ENCODE measurements around the gene CCDC85B.

CCDC85B gene

GRCh38 chr11:65903068-65903481, 12.6 kb downstream of the CCDC85B start:
- Histone ChIP-seq H3K27ac (ENCODE audit: low read depth, low read length, severe bottlenecking) (peak overlapping the region; percentile 75), H3K4me3 (ENCODE audit: extremely low read depth, insufficient read depth, low read length, poor library complexity, severe bottlenecking) (no peak overlapping the region), H3K4me1 (ENCODE audit: control insufficient read depth, insufficient read depth, low read length, poor library complexity, severe bottlenecking) (peaks cover 34% of the 10 kb centered on the region), H3K9me3 (ENCODE audit: control insufficient read depth, low read length) (no peaks in the 10 kb centered on the region), H3K36me3 (ENCODE audit: control insufficient read depth, insufficient read depth, low read length) (peaks cover 4% of the 10 kb centered on the region)
- 0 to 8% methylated on average over 2 of the region's 5 CpGs for WGBS, 2 experiments (ENCODE audit: insufficient coverage in 2 of 2)

DNA sequence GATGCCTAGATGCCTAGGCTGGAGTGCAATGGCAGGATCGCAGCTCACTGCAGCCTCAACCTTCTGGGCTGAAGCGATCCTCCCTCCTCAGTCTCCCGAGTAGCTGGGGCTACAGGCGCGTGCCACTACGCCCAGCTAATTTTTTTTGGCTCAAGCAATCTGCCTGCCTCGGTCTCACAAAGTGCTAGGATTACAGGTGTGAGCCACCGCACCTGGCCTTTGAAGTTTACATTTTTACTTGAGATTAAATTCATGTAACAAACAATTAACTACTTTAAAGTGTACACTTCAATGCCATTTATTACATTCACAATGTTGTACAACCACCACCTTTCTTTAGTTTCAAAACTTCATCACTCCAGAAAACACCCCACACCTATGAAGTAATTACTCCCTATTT, 13.2 kb downstream of the CCDC85B start:
- H3K36me3 ChIP-seq (ENCODE audit: control insufficient read depth, insufficient read depth, low read length): no peaks in the 10 kb centered on the region
- 74 to 86% methylated on average over 8 of the region's 8 CpGs for whole genome bisulfite sequencing, 2 experiments (ENCODE audit: insufficient coverage in 2 of 2)
- peaks cover 31% of the 10 kb centered on the region for H3K4me1 ChIP-seq (ENCODE audit: control insufficient read depth, insufficient read depth, low read length, poor library complexity, severe bottlenecking)
- no peak overlapping the region for H3K4me3 ChIP-seq (ENCODE audit: extremely low read depth, insufficient read depth, low read length, poor library complexity, severe bottlenecking)
- peak overlapping the region; percentile 75 for H3K27ac ChIP-seq (ENCODE audit: low read depth, low read length, severe bottlenecking)
- no peaks in the 10 kb centered on the region for H3K9me3 ChIP-seq (ENCODE audit: control insufficient read depth, low read length)

DNA sequence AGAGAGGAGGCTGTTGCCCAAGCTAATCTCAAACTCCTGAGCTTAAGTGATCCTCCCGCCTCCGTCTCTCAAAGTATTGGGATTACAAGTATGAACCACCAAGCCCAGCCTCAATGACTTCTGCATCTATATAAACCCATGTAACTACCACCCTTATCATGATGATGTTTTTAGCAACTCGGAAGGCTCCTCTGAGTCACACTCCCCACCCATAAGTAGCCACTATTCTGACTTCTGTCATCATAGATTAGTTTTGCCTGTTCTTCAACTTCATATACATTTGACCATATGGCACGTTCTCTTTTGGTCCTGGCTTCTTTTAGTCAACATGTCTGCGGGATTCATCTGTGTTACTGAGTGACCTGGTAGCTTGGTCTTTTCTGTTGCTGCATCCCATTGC, 16.1 kb downstream of the CCDC85B start:
- Histone ChIP-seq H3K27ac (ENCODE audit: low read depth, low read length, severe bottlenecking) (no peak overlapping the region), H3K36me3 (ENCODE audit: control insufficient read depth, insufficient read depth, low read length) (no peaks in the 10 kb centered on the region), H3K4me3 (ENCODE audit: extremely low read depth, insufficient read depth, low read length, poor library complexity, severe bottlenecking) (no peak overlapping the region), H3K9me3 (ENCODE audit: control insufficient read depth, low read length) (no peaks in the 10 kb centered on the region), H3K4me1 (ENCODE audit: control insufficient read depth, insufficient read depth, low read length, poor library complexity, severe bottlenecking) (peaks cover 29% of the 10 kb centered on the region)
- 87 to 99% methylated on average over 5 of the region's 5 CpGs for WGBS, 2 experiments (ENCODE audit: insufficient coverage in 2 of 2)

GRCh38 chr11:65907878-65908277, 17.4 kb downstream of the CCDC85B start:
- 82 to 93% methylated on average over 5 to 6 of the region's 6 CpGs for WGBS, 2 experiments (ENCODE audit: insufficient coverage in 2 of 2)
- Histone ChIP-seq H3K27ac (ENCODE audit: low read depth, low read length, severe bottlenecking) (no peak overlapping the region), H3K4me1 (ENCODE audit: control insufficient read depth, insufficient read depth, low read length, poor library complexity, severe bottlenecking) (peaks cover 29% of the 10 kb centered on the region), H3K9me3 (ENCODE audit: control insufficient read depth, low read length) (no peaks in the 10 kb centered on the region), H3K4me3 (ENCODE audit: extremely low read depth, insufficient read depth, low read length, poor library complexity, severe bottlenecking) (no peak overlapping the region), H3K36me3 (ENCODE audit: control insufficient read depth, insufficient read depth, low read length) (no peaks in the 10 kb centered on the region)

DNA sequence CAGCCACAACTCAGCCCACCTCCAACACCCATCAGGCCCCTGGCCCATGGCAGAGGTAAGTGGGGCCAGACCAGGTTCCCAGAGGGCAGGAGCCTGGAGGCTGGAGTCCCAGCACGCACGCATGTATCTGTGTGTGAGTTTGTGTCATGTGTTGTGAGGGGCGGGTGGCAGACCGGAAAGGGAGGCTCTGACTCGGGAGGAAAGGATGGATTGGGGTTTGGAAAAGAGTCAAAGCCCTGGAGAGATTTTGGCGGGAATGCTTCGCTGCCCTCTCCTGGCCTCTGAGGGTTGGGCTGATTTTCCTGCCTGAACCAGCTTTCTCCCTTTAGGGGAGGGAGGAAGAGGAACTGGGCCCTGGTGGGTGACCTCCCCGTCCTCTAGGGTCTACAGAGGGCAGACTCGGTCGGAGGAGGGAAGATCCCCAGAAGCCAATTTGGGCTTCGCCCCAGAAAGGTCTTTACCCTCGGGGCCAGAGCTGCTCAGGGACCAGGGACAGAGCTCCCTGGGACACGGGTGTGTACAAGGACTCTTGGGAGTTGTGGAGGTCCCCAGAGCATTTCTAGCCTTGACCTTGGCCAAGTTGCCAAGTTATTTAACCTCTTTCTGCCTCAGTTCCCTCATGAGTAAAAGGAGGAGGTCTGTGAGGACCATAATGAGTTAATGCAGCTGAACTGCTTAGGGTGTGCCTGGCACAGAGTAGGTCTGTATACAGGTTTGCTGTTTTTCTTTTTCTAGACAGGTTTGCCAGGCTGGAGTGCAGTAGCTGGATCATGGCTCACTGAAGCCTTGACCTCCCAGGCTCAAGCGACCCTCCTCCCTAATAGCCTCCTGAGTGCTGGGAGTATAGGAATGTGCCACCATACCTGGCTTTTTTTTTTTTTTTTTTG, 21.5 kb downstream of the CCDC85B start:
- WGBS, 2 experiments (ENCODE audit: insufficient coverage in 2 of 2): 32 to 38% methylated on average over 12 of the region's 14 CpGs
- no peaks in the 10 kb centered on the region for H3K9me3 ChIP-seq (ENCODE audit: control insufficient read depth, low read length)
- no peak overlapping the region for H3K27ac ChIP-seq (ENCODE audit: low read depth, low read length, severe bottlenecking)
- no peak overlapping the region for H3K4me3 ChIP-seq (ENCODE audit: extremely low read depth, insufficient read depth, low read length, poor library complexity, severe bottlenecking)
- peaks cover 5% of the 10 kb centered on the region for H3K36me3 ChIP-seq (ENCODE audit: control insufficient read depth, insufficient read depth, low read length)
- peaks cover 48% of the 10 kb centered on the region for H3K4me1 ChIP-seq (ENCODE audit: control insufficient read depth, insufficient read depth, low read length, poor library complexity, severe bottlenecking)

GRCh38 chr11:65912845-65913244, 22.4 kb downstream of the CCDC85B start:
- Histone ChIP-seq H3K4me3 (ENCODE audit: extremely low read depth, insufficient read depth, low read length, poor library complexity, severe bottlenecking) (no peak overlapping the region), H3K36me3 (ENCODE audit: control insufficient read depth, insufficient read depth, low read length) (peaks cover 14% of the 10 kb centered on the region), H3K9me3 (ENCODE audit: control insufficient read depth, low read length) (no peaks in the 10 kb centered on the region), H3K4me1 (ENCODE audit: control insufficient read depth, insufficient read depth, low read length, poor library complexity, severe bottlenecking) (peaks cover 57% of the 10 kb centered on the region), H3K27ac (ENCODE audit: low read depth, low read length, severe bottlenecking) (peak overlapping the region; percentile 41)
- WGBS, 2 experiments (ENCODE audit: insufficient coverage in 2 of 2): 89 to 96% methylated on average over 3 of the region's 4 CpGs

- Histone ChIP-seq H3K4me3 (ENCODE audit: extremely low read depth, insufficient read depth, low read length, poor library complexity, severe bottlenecking) (no peak overlapping the region), H3K36me3 (ENCODE audit: control insufficient read depth, insufficient read depth, low read length) (peaks cover 15% of the 10 kb centered on the region), H3K4me1 (ENCODE audit: control insufficient read depth, insufficient read depth, low read length, poor library complexity, severe bottlenecking) (peaks cover 61% of the 10 kb centered on the region), H3K27ac (ENCODE audit: low read depth, low read length, severe bottlenecking) (peak overlapping the region; percentile 98), H3K9me3 (ENCODE audit: control insufficient read depth, low read length) (no peaks in the 10 kb centered on the region)
- 80 to 85% methylated on average over 8 of the region's 10 CpGs for WGBS, 2 experiments (ENCODE audit: insufficient coverage in 2 of 2)
Measured at GRCh38 chr11:65915101-65915820, 24.8 kb downstream of the CCDC85B start.

- peak overlapping the region; percentile 98 for H3K27ac ChIP-seq (ENCODE audit: low read depth, low read length, severe bottlenecking)
- peaks cover 67% of the 10 kb centered on the region for H3K4me1 ChIP-seq (ENCODE audit: control insufficient read depth, insufficient read depth, low read length, poor library complexity, severe bottlenecking)
- WGBS, 2 experiments (ENCODE audit: insufficient coverage in 2 of 2): 26 to 31% methylated on average over 12 to 13 of the region's 13 CpGs
- H3K36me3 ChIP-seq (ENCODE audit: control insufficient read depth, insufficient read depth, low read length): peaks cover 20% of the 10 kb centered on the region
- no peaks in the 10 kb centered on the region for H3K9me3 ChIP-seq (ENCODE audit: control insufficient read depth, low read length)
- H3K4me3 ChIP-seq (ENCODE audit: extremely low read depth, insufficient read depth, low read length, poor library complexity, severe bottlenecking): peak overlapping the region; percentile 3
Measured at GRCh38 chr11:65915821-65916251, 25.4 kb downstream of the CCDC85B start.

GRCh38 chr11:65916391-65916790, 25.9 kb downstream of the CCDC85B start:
- Histone ChIP-seq H3K4me3 (ENCODE audit: extremely low read depth, insufficient read depth, low read length, poor library complexity, severe bottlenecking) (peak overlapping the region; percentile 3), H3K4me1 (ENCODE audit: control insufficient read depth, insufficient read depth, low read length, poor library complexity, severe bottlenecking) (peaks cover 64% of the 10 kb centered on the region), H3K36me3 (ENCODE audit: control insufficient read depth, insufficient read depth, low read length) (peaks cover 26% of the 10 kb centered on the region), H3K27ac (ENCODE audit: low read depth, low read length, severe bottlenecking) (peak overlapping the region; percentile 98), H3K9me3 (ENCODE audit: control insufficient read depth, low read length) (no peaks in the 10 kb centered on the region)
- WGBS, 2 experiments (ENCODE audit: insufficient coverage in 2 of 2): 91 to 100% methylated on average over 3 to 5 of the region's 7 CpGs

- H3K9me3 ChIP-seq (ENCODE audit: control insufficient read depth, low read length): no peaks in the 10 kb centered on the region
- peaks cover 58% of the 10 kb centered on the region for H3K4me1 ChIP-seq (ENCODE audit: control insufficient read depth, insufficient read depth, low read length, poor library complexity, severe bottlenecking)
- peaks cover 32% of the 10 kb centered on the region for H3K36me3 ChIP-seq (ENCODE audit: control insufficient read depth, insufficient read depth, low read length)
- H3K4me3 ChIP-seq (ENCODE audit: extremely low read depth, insufficient read depth, low read length, poor library complexity, severe bottlenecking): peak overlapping the region; percentile 97
- whole genome bisulfite sequencing, 2 experiments (ENCODE audit: insufficient coverage in 2 of 2): 90 to 97% methylated on average over 1 to 3 of the region's 3 CpGs
- H3K27ac ChIP-seq (ENCODE audit: low read depth, low read length, severe bottlenecking): peak overlapping the region; percentile 98
Measured at GRCh38 chr11:65917077-65917433, 26.6 kb downstream of the CCDC85B start.
